Measurements from ENCODE around the gene LIMS2.

LIMS2 gene

GRCh38 chr2:127675331-127676261 lies at the start of gene LIMS2:
Gene LIMS2, minus strand, starts transcription at chr2:127675530. Its CDS starts 506 bp downstream, at chr2:127675024.
- peak within 1 kb of the TSS; percentile 76 for H3K4me3 Mint-ChIP-seq

GRCh38 chr2:127722807-127723206 lies 47.5 kb upstream of the LIMS2 start:
- Mint-ChIP-seq H3K36me3 (ENCODE audit: low read depth) (peaks cover 82% of the 10 kb centered on the region), H3K27me3 (no peaks in the 10 kb centered on the region), H3K27ac (no peak overlapping the region), H3K4me1 (ENCODE audit: low read depth) (peaks cover 6% of the 10 kb centered on the region), H3K9me3 (no peaks in the 10 kb centered on the region), H3K4me3 (no peak overlapping the region)
- intact Hi-C loops (cut with micrococcal nuclease): no loop called here

More at GRCh38 chr2:127675331-127676261, at the start of gene LIMS2:
- Mint-ChIP-seq H3K27me3 (peaks cover 86% of the 10 kb centered on the region), H3K9me3 (no peaks in the 10 kb centered on the region), H3K27ac (peak within 1 kb of the TSS; percentile 57), H3K4me1 (ENCODE audit: low read depth) (peaks cover 26% of the 10 kb centered on the region), H3K36me3 (ENCODE audit: low read depth) (no peaks in the 10 kb centered on the region)
- intact Hi-C loops (cut with micrococcal nuclease): no loop called here

- H3K4me1 Mint-ChIP-seq (ENCODE audit: low read depth): peaks cover 6% of the 10 kb centered on the region
- intact Hi-C loops (cut with micrococcal nuclease): no loop called here
- peaks cover 82% of the 10 kb centered on the region for H3K36me3 Mint-ChIP-seq (ENCODE audit: low read depth)
- H3K9me3 Mint-ChIP-seq: no peaks in the 10 kb centered on the region
- no peak overlapping the region for H3K27ac Mint-ChIP-seq
- no peaks in the 10 kb centered on the region for H3K27me3 Mint-ChIP-seq
- H3K4me3 Mint-ChIP-seq: no peak overlapping the region
These were observed 46.6 kb upstream of the LIMS2 start for GRCh38 chr2:127721978-127722355.

- Mint-ChIP-seq H3K36me3 (ENCODE audit: low read depth) (peaks cover 82% of the 10 kb centered on the region), H3K4me1 (ENCODE audit: low read depth) (peaks cover 9% of the 10 kb centered on the region), H3K9me3 (no peaks in the 10 kb centered on the region), H3K27me3 (no peaks in the 10 kb centered on the region), H3K27ac (no peak overlapping the region), H3K4me3 (no peak overlapping the region)
- intact Hi-C loops (cut with micrococcal nuclease): no loop called here
These were observed 46.1 kb upstream of the LIMS2 start for GRCh38 chr2:127721311-127721977.

- Mint-ChIP-seq H3K4me1 (ENCODE audit: low read depth) (peaks cover 18% of the 10 kb centered on the region), H3K27me3 (no peaks in the 10 kb centered on the region), H3K27ac (no peak overlapping the region), H3K36me3 (ENCODE audit: low read depth) (peaks cover 87% of the 10 kb centered on the region), H3K9me3 (no peaks in the 10 kb centered on the region), H3K4me3 (no peak overlapping the region)
- intact Hi-C loops (cut with micrococcal nuclease): no loop called here
These were observed 44.2 kb upstream of the LIMS2 start for GRCh38 chr2:127719301-127720218.

- peaks cover 88% of the 10 kb centered on the region for H3K36me3 Mint-ChIP-seq (ENCODE audit: low read depth)
- no peak overlapping the region for H3K27ac Mint-ChIP-seq
- peaks cover 17% of the 10 kb centered on the region for H3K4me1 Mint-ChIP-seq (ENCODE audit: low read depth)
- no peaks in the 10 kb centered on the region for H3K27me3 Mint-ChIP-seq
- no peak overlapping the region for H3K4me3 Mint-ChIP-seq
- no peaks in the 10 kb centered on the region for H3K9me3 Mint-ChIP-seq
- intact Hi-C loops (cut with micrococcal nuclease): no loop called here
These were observed 42.9 kb upstream of the LIMS2 start for GRCh38 chr2:127718271-127718670.

- intact Hi-C loops (cut with micrococcal nuclease): no loop called here
- H3K4me3 Mint-ChIP-seq: no peak overlapping the region
- H3K27ac Mint-ChIP-seq: peak overlapping the region; percentile 3
These were observed 40.6 kb upstream of the LIMS2 start for GRCh38 chr2:127715778-127716449.

GRCh38 chr2:127713562-127713961 lies 38.2 kb upstream of the LIMS2 start:
- H3K9me3 Mint-ChIP-seq: no peaks in the 10 kb centered on the region
- H3K4me1 Mint-ChIP-seq (ENCODE audit: low read depth): peaks cover 17% of the 10 kb centered on the region
- H3K27ac Mint-ChIP-seq: no peak overlapping the region
- H3K4me3 Mint-ChIP-seq: no peak overlapping the region
- no peaks in the 10 kb centered on the region for H3K27me3 Mint-ChIP-seq
- intact Hi-C loops (cut with micrococcal nuclease): no loop called here
- peaks cover 83% of the 10 kb centered on the region for H3K36me3 Mint-ChIP-seq (ENCODE audit: low read depth)

More at GRCh38 chr2:127715778-127716449, 40.6 kb upstream of the LIMS2 start:
- peaks cover 17% of the 10 kb centered on the region for H3K4me1 Mint-ChIP-seq (ENCODE audit: low read depth)
- H3K36me3 Mint-ChIP-seq (ENCODE audit: low read depth): peaks cover 83% of the 10 kb centered on the region
- H3K27me3 Mint-ChIP-seq: no peaks in the 10 kb centered on the region
- H3K9me3 Mint-ChIP-seq: no peaks in the 10 kb centered on the region

- Mint-ChIP-seq H3K36me3 (ENCODE audit: low read depth) (peaks cover 83% of the 10 kb centered on the region), H3K4me1 (ENCODE audit: low read depth) (peaks cover 17% of the 10 kb centered on the region), H3K9me3 (no peaks in the 10 kb centered on the region), H3K27ac (no peak overlapping the region), H3K4me3 (no peak overlapping the region), H3K27me3 (no peaks in the 10 kb centered on the region)
- intact Hi-C loops (cut with micrococcal nuclease): no loop called here
These were observed 37.7 kb upstream of the LIMS2 start for GRCh38 chr2:127712999-127713398.

- Mint-ChIP-seq H3K4me3 (no peak overlapping the region), H3K9me3 (no peaks in the 10 kb centered on the region), H3K27ac (no peak overlapping the region), H3K4me1 (ENCODE audit: low read depth) (peaks cover 12% of the 10 kb centered on the region), H3K36me3 (ENCODE audit: low read depth) (peaks cover 91% of the 10 kb centered on the region), H3K27me3 (no peaks in the 10 kb centered on the region)
- intact Hi-C loops (cut with micrococcal nuclease): no loop called here
These were observed 34.0 kb upstream of the LIMS2 start for GRCh38 chr2:127709336-127709735.

- Mint-ChIP-seq H3K27ac (no peak overlapping the region), H3K4me3 (no peak overlapping the region), H3K9me3 (no peaks in the 10 kb centered on the region), H3K4me1 (ENCODE audit: low read depth) (peaks cover 12% of the 10 kb centered on the region), H3K27me3 (no peaks in the 10 kb centered on the region), H3K36me3 (ENCODE audit: low read depth) (peaks cover 82% of the 10 kb centered on the region)
- intact Hi-C loops (cut with micrococcal nuclease): no loop called here
These were observed 32.7 kb upstream of the LIMS2 start for GRCh38 chr2:127707890-127708648.

GRCh38 chr2:127706215-127706990 lies 31.1 kb upstream of the LIMS2 start:
- peaks cover 75% of the 10 kb centered on the region for H3K36me3 Mint-ChIP-seq (ENCODE audit: low read depth)

More at GRCh38 chr2:127706215-127706990, 31.1 kb upstream of the LIMS2 start:
- Mint-ChIP-seq H3K4me1 (ENCODE audit: low read depth) (peaks cover 20% of the 10 kb centered on the region), H3K27ac (no peak overlapping the region), H3K4me3 (no peak overlapping the region), H3K27me3 (no peaks in the 10 kb centered on the region), H3K9me3 (no peaks in the 10 kb centered on the region)
- intact Hi-C loops (cut with micrococcal nuclease): no loop called here

Data from dendritic cell treated with granulocyte-macrophage colony-stimulating factor and Interleukin-4, amounts not matched to agents 40 ng/mL and 50 ng/mL, for 4 days (primary cell).